Measurements from ENCODE around the gene PADI2.

DNA sequence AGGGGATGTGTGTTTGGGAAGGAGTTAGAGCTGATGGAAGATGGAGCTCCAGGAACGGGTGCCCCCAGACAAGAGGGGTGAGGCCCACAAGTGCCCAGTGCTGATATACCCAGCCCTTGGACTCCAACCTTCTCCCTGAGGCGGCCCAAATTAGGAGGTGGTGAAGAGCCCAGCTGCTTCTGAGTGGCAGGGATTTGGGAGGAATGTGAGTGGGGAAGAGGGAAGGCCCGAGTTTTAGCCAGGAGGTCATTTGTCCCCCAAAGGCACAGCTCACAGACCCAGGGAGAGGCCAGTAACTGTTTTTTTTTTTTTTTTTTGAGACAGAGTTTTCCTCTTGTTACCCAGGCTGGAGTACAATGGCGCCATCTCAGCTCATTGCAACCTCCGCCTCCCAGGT is 1.2 kb upstream of the PADI2 start:
- no peak for TF ChIP-seq POLR2AphosphoS5 (IDR thresholded peaks at IDR 0.05; ENCODE audit: borderline replicate concordance, low read depth, low read length)
- TF ChIP-seq EZH2 (IDR thresholded peaks at IDR 0.05), result no peak
- no peak for TF ChIP-seq FOXP2 (optimal IDR thresholded peaks at IDR 0.05; ENCODE audit: control extremely low read depth, extremely low read length, insufficient read depth)
